H1 (cell line): ENCODE measurements around the gene TSPAN9. TPM values are rescaled to one million over a fixed set of nuclear protein-coding genes. Genes with fewer than 3 reads are reported as not detected.
A peak's percentile ranks its signal among the peaks of the same experiment; 100 is the strongest.

Experiments
- CTCF ChIA-PET: fragments of 300-600 bp; sonication (Branson Sonifier 250); formaldehyde crosslinking; loops from one replicate; lab custom pipeline; 2021; ENCODE audit not compliant: partially characterized antibody; lab: Charles Lee
- POLR2A ChIA-PET: fragments of 300-600 bp; sonication (Branson Sonifier 250); formaldehyde crosslinking; loops from one replicate; lab custom pipeline; 2021; ENCODE audit warnings: inconsistent platforms; ENCODE audit not compliant: partially characterized antibody; lab: Charles Lee
- DNase-seq, 2 experiments: peaks; one replicate each; pipeline versions ENCODE4 v3.0.0 to v3.0.0-alpha.2; 2010 to 2022; ENCODE audit warnings: low spot score in 2 of 2, low read depth in 1 of 2, mixed read lengths in 1 of 2
- FAIRE-seq: peaks from 2 replicates; lab custom pipeline; 2011; peaks lifted over from hg19 to GRCh38; lab: Jason Lieb, UNC
- H2AFZ ChIP-seq: 2 replicates; pipeline ENCODE4 v1.8.1; 2012; ENCODE audit warnings: low read length, inconsistent platforms
- H2AK5ac ChIP-seq: 2 replicates; pipeline ENCODE4 v1.6.1; 2013; ENCODE audit warnings: low read depth, low read length
- H2BK120ac ChIP-seq: replicated peaks from 2 replicates; pipeline ENCODE3; 2013; ENCODE audit warnings: low read depth, low read length, inconsistent platforms
- H2BK12ac ChIP-seq: 2 replicates; pipeline ENCODE4 v1.6.1; 2013; ENCODE audit warnings: low read depth, low read length
- H2BK15ac ChIP-seq: 2 replicates; pipeline ENCODE4 v1.6.1; 2013; ENCODE audit warnings: low read length
- H2BK20ac ChIP-seq: 2 replicates; pipeline ENCODE4 v1.6.1; 2013; ENCODE audit warnings: low read length
- H2BK5ac ChIP-seq: 2 replicates; pipeline ENCODE4 v1.6.1; 2013; ENCODE audit warnings: low read depth, low read length
- H3K14ac ChIP-seq: 2 replicates; pipeline ENCODE4 v1.6.1; 2013; ENCODE audit warnings: inconsistent platforms; ENCODE audit not compliant: insufficient read length
- H3K18ac ChIP-seq: 2 replicates; pipeline ENCODE4 v1.6.1; 2013; ENCODE audit warnings: low read length; ENCODE audit errors: extremely low read depth
- H3K23ac ChIP-seq: 2 replicates; pipeline ENCODE4 v1.6.1; 2013; ENCODE audit warnings: inconsistent platforms; ENCODE audit not compliant: insufficient read length
- H3K23me2 ChIP-seq: 2 replicates; pipeline ENCODE4 v1.6.1; 2013; ENCODE audit warnings: low read depth, low read length
- H3K27ac ChIP-seq: 2 replicates; pipeline ENCODE4 v1.6.1; 2011; ENCODE audit warnings: low read depth, low read length, inconsistent platforms
- H3K27me3 ChIP-seq, 4 experiments: replicated peaks in 1 of 4; 1 replicate in 1 of 4; 2 replicates in 3 of 4; pipeline versions ENCODE4 v1.6.1 to v1.8.1; 2011 to 2013; ENCODE audit warnings: low read length in 3 of 4, mild to moderate bottlenecking in 3 of 4, inconsistent platforms in 2 of 4, mixed read lengths in 2 of 4, moderate library complexity in 1 of 4; ENCODE audit not compliant: control insufficient read depth in 3 of 4, insufficient read depth in 3 of 4; ENCODE audit errors: extremely low read depth in 1 of 4
- H3K36me3 ChIP-seq, 4 experiments: 2 replicates each; pipeline versions ENCODE4 v1.6.1 to v1.8.1; 2011 to 2013; ENCODE audit warnings: mild to moderate bottlenecking in 4 of 4, low read length in 3 of 4, moderate library complexity in 2 of 4, control low read depth in 1 of 4, inconsistent platforms in 1 of 4; ENCODE audit not compliant: insufficient read depth in 4 of 4, control insufficient read depth in 2 of 4
- H3K4ac ChIP-seq: replicated peaks from 2 replicates; pipeline ENCODE3; 2013; ENCODE audit warnings: low read length, low read depth, mixed read lengths, inconsistent platforms; ENCODE audit not compliant: insufficient read length
- H3K4me1 ChIP-seq, 4 experiments: replicated peaks in 1 of 4; 1 replicate in 1 of 4; 2 replicates in 3 of 4; pipeline versions ENCODE4 v1.6.1 to v1.8.1; 2011 to 2013; ENCODE audit warnings: low read length in 3 of 4, inconsistent platforms in 2 of 4, mixed read lengths in 1 of 4; ENCODE audit not compliant: insufficient read depth in 4 of 4, control insufficient read depth in 3 of 4
- H3K4me2 ChIP-seq, 2 experiments: 2 replicates each; pipeline versions ENCODE4 v1.6.1 to v1.8.1; 2011 to 2013; ENCODE audit warnings: low read depth in 2 of 2, low read length in 2 of 2, control low read depth in 1 of 2, inconsistent platforms in 1 of 2, mild to moderate bottlenecking in 1 of 2; ENCODE audit not compliant: insufficient read depth in 1 of 2
- H3K4me3 ChIP-seq, 4 experiments: fragments of 200-600, 300-600 bp in 1 of 4; sonication (generic), shearing (Covaris generic), sonication (Bioruptor Twin) in 1 of 4; 2 replicates each; pipeline versions ENCODE4 v1.5.1 to v1.8.1; 2011 to 2016; ENCODE audit warnings: low read length in 4 of 4, low read depth in 3 of 4, control low read depth in 2 of 4, inconsistent platforms in 2 of 4, mild to moderate bottlenecking in 2 of 4, mixed read lengths in 1 of 4, moderate library complexity in 1 of 4; ENCODE audit not compliant: insufficient read depth in 2 of 4; ENCODE audit errors: extremely low read depth in 1 of 4
- H3K56ac ChIP-seq: replicated peaks from 2 replicates; pipeline ENCODE3; 2013; ENCODE audit warnings: low read depth, mild to moderate bottlenecking, mixed read lengths, low read length, inconsistent platforms; ENCODE audit not compliant: insufficient read length
- H3K79me1 ChIP-seq: 2 replicates; pipeline ENCODE4 v1.6.1; 2013; ENCODE audit warnings: low read depth, low read length, control low read depth
- H3K79me2 ChIP-seq, 2 experiments: 2 replicates each; pipeline versions ENCODE4 v1.6.1 to v1.8.1; 2012 to 2013; ENCODE audit warnings: low read length in 2 of 2, mild to moderate bottlenecking in 2 of 2, inconsistent platforms in 1 of 2; ENCODE audit not compliant: insufficient read depth in 2 of 2, control insufficient read depth in 1 of 2
- H3K9ac ChIP-seq, 4 experiments: replicated peaks in 1 of 4; 1 replicate in 1 of 4; 2 replicates in 3 of 4; pipeline versions ENCODE4 v1.6.1 to v1.8.1; 2011 to 2013; ENCODE audit warnings: low read depth in 3 of 4, low read length in 3 of 4, control low read depth in 2 of 4, mild to moderate bottlenecking in 2 of 4, moderate library complexity in 2 of 4, inconsistent platforms in 1 of 4; ENCODE audit errors: extremely low read depth in 1 of 4
- H3K9me3 ChIP-seq, 2 experiments: 2 replicates each; pipeline versions ENCODE4 v1.6.1 to v1.8.1; 2012 to 2013; ENCODE audit warnings: mild to moderate bottlenecking in 2 of 2, moderate library complexity in 2 of 2, control low read depth in 1 of 2, inconsistent platforms in 1 of 2, low read depth in 1 of 2, low read length in 1 of 2, mixed read lengths in 1 of 2; ENCODE audit not compliant: insufficient read depth in 2 of 2
- H4K20me1 ChIP-seq, 2 experiments: replicated peaks in 1 of 2; 2 replicates each; pipeline versions ENCODE3 to v1.8.1; 2011 to 2013; ENCODE audit warnings: inconsistent platforms in 2 of 2, low read length in 2 of 2, mild to moderate bottlenecking in 1 of 2; ENCODE audit not compliant: insufficient read depth in 2 of 2, control insufficient read depth in 1 of 2
- H4K5ac ChIP-seq: 2 replicates; pipeline ENCODE4 v1.6.1; 2013; ENCODE audit warnings: low read length, low read depth, mixed read lengths, inconsistent platforms; ENCODE audit not compliant: insufficient read length
- H4K8ac ChIP-seq: 2 replicates; pipeline ENCODE4 v1.8.0; 2013; ENCODE audit warnings: mild to moderate bottlenecking, moderate library complexity, low read length, inconsistent platforms; ENCODE audit not compliant: insufficient read depth; ENCODE audit errors: extremely low read depth
- H4K91ac ChIP-seq: replicated peaks from 2 replicates; pipeline ENCODE3; 2013; ENCODE audit warnings: low read length, mixed read lengths, inconsistent platforms; ENCODE audit not compliant: insufficient read length
- SRF ChIP-seq: IDR thresholded peaks from 2 replicates; pipeline ENCODE4 v1.6.1; 2011; ENCODE audit warnings: mild to moderate bottlenecking, low read depth, low read length, moderate library complexity
- TAF7 ChIP-seq: optimal IDR thresholded peaks from 2 replicates; pipeline ENCODE3; 2011; ENCODE audit warnings: low read depth, mild to moderate bottlenecking, inconsistent platforms, low read length, moderate library complexity, borderline replicate concordance
- WGBS, 2 experiments: shearing (Covaris generic) in 1 of 2; methylation state at CpG; one replicate each; pipeline versions ENCODE4 v1.1.6 to v1.1.7; 2013 to 2015; ENCODE audit warnings: low lambda C conversion rate in 2 of 2, mixed read lengths in 2 of 2, inconsistent platforms in 1 of 2, low coverage in 1 of 2, missing lambda C conversion rate in 1 of 2; ENCODE audit not compliant: insufficient replicate concordance in 2 of 2, insufficient coverage in 1 of 2, insufficient read length in 1 of 2; ENCODE audit errors: extremely low coverage in 1 of 2, missing lambda C conversion rate in 1 of 2; 5-methylcytosine and 5-hydroxymethylcytosine counted together
- polyA plus RNA-seq, 7 experiments: library from polyadenylated mRNA; depleted of rRNA in 3 of 7; stranded (reverse) in 5 of 7; unstranded in 2 of 7; fragments of >200 nt in 5 of 7; fragments of 200-250 nt in 2 of 7; gene quantifications; 1 replicate in 5 of 7; 2 replicates in 1 of 7; 4 replicates in 1 of 7; pipeline versions ENCODE4 v1.2.1 to v1.2.3, GENCODE V29; 2011 to 2013; ENCODE audit warnings: missing spikeins in 2 of 7, mixed read lengths in 2 of 7
- total RNA-seq: library from RNA; stranded (reverse); fragmentation: NEBNext Ultra II Directional; extraction: Animal tissue kit (Norgen Biotek cat#: 25700); gene quantifications from 2 replicates; pipeline ENCODE4 v1.2.1, GENCODE V29; 2021
- TF ChIP-seq, protein P1 (sequence below): IDR thresholded peaks from 2 replicates; pipeline ENCODE4 v1.6.1; 2011; ENCODE audit warnings: low read length, improper control_type of control experiment

Gene TSPAN9
- total and polyA plus RNA-seq, 2 of the 8 experiments (the other 6 are each of a cell fraction or from before 2014, with no cell fraction given): 11.5 to 29.1 TPM

GRCh38 chr12:3083241-3083920 is 6.2 kb downstream of the TSPAN9 start:
- H3K9ac ChIP-seq: no peak overlapping the region
- H3K79me2 ChIP-seq: no peaks in the 10 kb centered on the region
- peak; percentile 7 for FAIRE-seq
- no peak overlapping the region for H2BK120ac ChIP-seq
- H3K4me2 ChIP-seq: peak overlapping the region in 1 of 2 experiments; percentile 30; a peak in 2 of 4 replicates
- no peak overlapping the region for H4K5ac ChIP-seq
- H4K20me1 ChIP-seq: no peaks in the 10 kb centered on the region
- H2BK5ac ChIP-seq: no peak overlapping the region
- WGBS, 2 experiments: 85% methylated on average over 6 of the region's 6 CpGs; no CpG with 5 or more reads in 1 of the 2 experiments
- H3K23ac ChIP-seq: no peak overlapping the region
- H3K14ac ChIP-seq: no peak overlapping the region
- 0 out of 2 replicates have a peak, but pooled peaks cover 3% of the 10 kb centered on the region for H3K79me1 ChIP-seq
- H3K56ac ChIP-seq: no peak overlapping the region
- H3K27me3 ChIP-seq: peaks cover 0 to 5% (median under 1%) of the 10 kb centered on the region in 4 experiments; a peak in 2 of 7 replicates
- H4K91ac ChIP-seq: no peak overlapping the region
- peak overlapping the region; percentile 31; the same call in 1 of the 2 replicates for H2BK12ac ChIP-seq
- no peak overlapping the region for H3K4ac ChIP-seq
- no peak for DNase-seq
- TF ChIP-seq TAF7 (no peak), SRF (peak; percentile 64)
- TF ChIP-seq, protein P1, sequence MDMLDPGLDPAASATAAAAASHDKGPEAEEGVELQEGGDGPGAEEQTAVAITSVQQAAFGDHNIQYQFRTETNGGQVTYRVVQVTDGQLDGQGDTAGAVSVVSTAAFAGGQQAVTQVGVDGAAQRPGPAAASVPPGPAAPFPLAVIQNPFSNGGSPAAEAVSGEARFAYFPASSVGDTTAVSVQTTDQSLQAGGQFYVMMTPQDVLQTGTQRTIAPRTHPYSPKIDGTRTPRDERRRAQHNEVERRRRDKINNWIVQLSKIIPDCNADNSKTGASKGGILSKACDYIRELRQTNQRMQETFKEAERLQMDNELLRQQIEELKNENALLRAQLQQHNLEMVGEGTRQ: no peak
- H3K9me3 ChIP-seq: no peaks in the 10 kb centered on the region
- H3K4me3 ChIP-seq: 0 out of 8 replicates have a peak overlapping the region, but pooled peaks of 1 of the 4 experiments have one; percentile 1
- ChIA-PET POLR2A (no interaction called here), CTCF (interaction anchor here (1.0 kb wide), 1 partner anchor 10 kb away, joined by 3 read pairs; no protein-coding TSS in a partner anchor)
- H3K23me2 ChIP-seq: no peaks in the 10 kb centered on the region
- H3K4me1 ChIP-seq: peaks cover 8 to 23% (median 17%) of the 10 kb centered on the region in 4 experiments
- no peak overlapping the region for H3K27ac ChIP-seq
- 0 out of 2 replicates have a peak overlapping the region, but pooled peaks have one; percentile 18 for H2BK15ac ChIP-seq
- no peak overlapping the region for H2AFZ ChIP-seq
- H3K18ac ChIP-seq: peak overlapping the region; percentile 26; the same call in 1 of the 2 replicates
- H2AK5ac ChIP-seq: 0 out of 2 replicates have a peak overlapping the region, but pooled peaks have one; percentile 15
- no peaks in the 10 kb centered on the region for H3K36me3 ChIP-seq
- no peak overlapping the region for H2BK20ac ChIP-seq
- H4K8ac ChIP-seq: no peak overlapping the region
